ENCODE results near the gene CACNA1H.
"Not testable (repeated sequence)": the region's sequence is repeated elsewhere in the genome, so short reads cannot be mapped to it uniquely, and the experiment has no call there.

The CACNA1H gene

DNA sequence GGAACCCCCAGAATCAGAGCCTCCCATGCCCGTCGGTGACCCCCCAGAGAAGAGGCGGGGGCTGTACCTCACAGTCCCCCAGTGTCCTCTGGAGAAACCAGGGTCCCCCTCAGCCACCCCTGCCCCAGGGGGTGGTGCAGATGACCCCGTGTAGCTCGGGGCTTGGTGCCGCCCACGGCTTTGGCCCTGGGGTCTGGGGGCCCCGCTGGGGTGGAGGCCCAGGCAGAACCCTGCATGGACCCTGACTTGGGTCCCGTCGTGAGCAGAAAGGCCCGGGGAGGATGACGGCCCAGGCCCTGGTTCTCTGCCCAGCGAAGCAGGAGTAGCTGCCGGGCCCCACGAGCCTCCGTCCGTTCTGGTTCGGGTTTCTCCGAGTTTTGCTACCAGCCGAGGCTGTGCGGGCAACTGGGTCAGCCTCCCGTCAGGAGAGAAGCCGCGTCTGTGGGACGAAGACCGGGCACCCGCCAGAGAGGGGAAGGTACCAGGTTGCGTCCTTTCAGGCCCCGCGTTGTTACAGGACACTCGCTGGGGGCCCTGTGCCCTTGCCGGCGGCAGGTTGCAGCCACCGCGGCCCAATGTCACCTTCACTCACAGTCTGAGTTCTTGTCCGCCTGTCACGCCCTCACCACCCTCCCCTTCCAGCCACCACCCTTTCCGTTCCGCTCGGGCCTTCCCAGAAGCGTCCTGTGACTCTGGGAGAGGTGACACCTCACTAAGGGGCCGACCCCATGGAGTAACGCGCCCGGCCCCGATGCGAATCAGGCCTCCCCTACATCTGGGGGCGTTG lies 68.1 kb downstream of the CACNA1H start:
- TF ChIP-seq CTCF (IDR thresholded peaks at IDR 0.05; ENCODE audit: low read depth, low read length, missing control alignments) = no peak
- no peak overlapping the region for H3K4me3 ChIP-seq (ENCODE audit: low read depth, low read length)
- DNase-seq (ENCODE audit: low read depth) = no peak

GRCh38 chr16:1221628-1222552 lies 69.0 kb downstream of the CACNA1H start:
- H3K4me3 ChIP-seq (ENCODE audit: low read depth, low read length) = no peak overlapping the region
- DNase-seq (ENCODE audit: low read depth) = no peak
- TF ChIP-seq CTCF (IDR thresholded peaks at IDR 0.05; ENCODE audit: low read depth, low read length, missing control alignments) = no peak

- H3K4me3 ChIP-seq (ENCODE audit: low read depth, low read length) = no peak overlapping the region
- no peak for TF ChIP-seq CTCF (IDR thresholded peaks at IDR 0.05; ENCODE audit: low read depth, low read length, missing control alignments)
- DNase-seq (ENCODE audit: low read depth) = no peak
Observed at GRCh38 chr16:1222553-1223354, 69.8 kb downstream of the CACNA1H start.

DNA sequence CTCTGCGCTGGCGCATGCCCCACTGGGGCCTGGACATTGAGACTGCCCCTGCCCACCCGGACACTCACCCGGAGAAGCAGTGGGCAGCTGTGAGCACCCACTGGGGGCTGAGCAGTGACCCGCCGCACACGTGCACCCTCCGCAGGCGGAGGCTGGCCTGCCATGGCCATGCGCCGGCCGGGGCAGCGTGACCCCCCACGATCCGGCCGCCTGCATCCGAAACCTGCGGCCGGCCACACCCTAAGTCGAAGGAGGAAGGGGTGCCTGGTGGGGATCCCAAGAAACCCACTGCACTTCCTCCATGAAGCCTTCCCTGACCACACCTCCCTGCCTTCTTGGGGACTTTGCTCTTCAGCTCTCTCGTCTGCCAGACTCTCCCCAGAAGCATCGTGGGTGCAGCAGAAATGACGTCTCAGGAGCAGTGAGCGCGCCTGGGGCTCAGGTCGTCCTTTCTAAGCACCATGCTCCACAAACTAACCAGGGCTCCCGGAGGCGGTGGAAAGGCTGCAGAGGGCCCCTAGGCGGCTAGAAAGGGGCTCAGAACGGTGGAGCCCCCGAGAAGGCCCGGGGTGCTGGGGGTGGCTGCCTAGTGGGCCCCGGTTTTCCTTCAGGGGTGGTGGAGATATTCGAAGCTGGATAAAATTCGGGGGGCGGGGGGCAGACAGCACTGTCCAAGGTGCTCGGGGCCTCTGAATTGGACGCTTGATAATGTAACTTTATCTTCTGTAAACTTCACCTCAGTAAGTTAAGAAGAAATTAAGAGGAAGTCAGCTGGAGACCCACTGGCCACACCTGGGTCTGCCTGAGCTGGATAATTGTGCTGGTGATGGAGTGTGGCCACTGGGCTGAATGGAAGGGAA lies 70.7 kb downstream of the CACNA1H start:
- no peak for DNase-seq (ENCODE audit: low read depth)
- H3K4me3 ChIP-seq (ENCODE audit: low read depth, low read length) = no peak overlapping the region
- TF ChIP-seq CTCF (IDR thresholded peaks at IDR 0.05; ENCODE audit: low read depth, low read length, missing control alignments) = no peak

DNA sequence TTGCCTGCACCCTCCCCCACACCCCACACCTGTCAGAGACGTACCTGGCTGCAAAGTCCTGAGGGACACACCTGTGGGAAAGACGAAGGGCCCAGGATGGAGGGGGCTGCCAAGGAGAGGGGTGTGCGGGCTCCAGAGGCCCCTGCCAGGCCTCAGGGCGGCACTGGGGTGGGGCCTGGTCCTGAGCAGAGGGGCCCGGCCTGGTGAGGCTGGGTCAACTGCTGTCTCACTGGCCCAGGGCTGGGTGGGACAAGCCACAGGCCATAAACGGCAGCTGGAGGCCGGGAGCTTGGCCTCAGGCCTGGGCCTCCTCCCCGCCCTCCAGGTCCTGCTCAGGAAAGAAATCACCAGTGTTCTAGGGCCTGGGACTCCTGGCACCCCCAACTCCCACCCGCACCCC lies 71.7 kb downstream of the CACNA1H start:
- H3K4me3 ChIP-seq (ENCODE audit: low read depth, low read length) = no peak overlapping the region
- no peak for TF ChIP-seq CTCF (IDR thresholded peaks at IDR 0.05; ENCODE audit: low read depth, low read length, missing control alignments)
- DNase-seq (ENCODE audit: low read depth) = no peak

DNA sequence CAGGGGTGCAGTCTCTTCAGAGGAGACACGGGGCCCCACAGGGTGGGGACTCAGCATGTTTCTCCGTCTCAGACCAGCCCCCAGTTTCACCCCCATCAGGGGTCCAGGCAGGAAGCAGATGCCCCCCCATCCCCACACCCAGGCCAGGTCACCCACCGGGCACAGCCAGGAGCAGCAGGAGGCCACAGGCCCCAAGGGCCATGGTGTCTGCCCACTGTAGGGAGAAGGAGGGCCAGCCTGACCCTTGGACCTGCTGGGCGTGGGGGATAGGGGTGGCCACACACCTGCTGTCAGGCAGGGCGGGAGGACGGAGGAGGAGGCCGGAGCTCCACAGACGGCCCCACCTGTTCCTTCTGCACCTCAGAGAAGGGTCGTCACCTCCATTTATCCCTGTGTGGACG lies 72.1 kb downstream of the CACNA1H start, which contains the start of gene TPSG1:
TPSG1 (minus strand) TSS at position 218 of the 401 bp plus-strand sequence; CDS start at position 202, 16 bp downstream.
- DNase-seq (ENCODE audit: low read depth) = no peak
- H3K4me3 ChIP-seq (ENCODE audit: low read depth, low read length) = no peak within 1 kb of the TSS
- TF ChIP-seq CTCF (IDR thresholded peaks at IDR 0.05; ENCODE audit: low read depth, low read length, missing control alignments) = no peak

DNA sequence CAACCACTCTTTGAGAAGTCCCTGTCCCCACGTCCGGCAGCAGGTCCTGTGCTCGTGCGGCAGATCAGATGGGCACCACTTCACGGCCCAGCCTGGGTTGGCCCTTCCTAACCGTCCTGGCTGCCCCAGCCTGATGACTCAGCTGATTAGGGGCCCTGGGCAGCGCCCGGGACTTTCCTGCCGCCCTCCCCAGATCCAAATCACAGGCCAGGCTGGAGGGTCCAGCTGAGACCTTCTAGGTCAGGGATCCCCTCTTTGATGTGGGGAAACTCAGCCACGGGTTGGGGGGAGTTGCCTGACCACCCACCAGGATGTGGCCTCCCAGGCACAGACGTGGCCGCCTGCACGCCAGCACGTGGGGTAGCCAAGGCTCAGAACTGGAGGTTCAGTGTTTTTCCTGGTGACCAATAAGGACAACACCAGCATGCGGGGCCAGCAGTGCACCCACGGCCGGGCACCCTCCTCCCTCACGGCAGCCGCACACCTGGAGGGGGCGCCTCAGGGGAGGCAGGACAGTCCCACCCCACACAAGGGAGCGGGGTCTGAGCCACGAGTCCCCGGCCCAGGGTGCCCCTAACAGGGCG lies 72.9 kb downstream of the CACNA1H start:
- DNase-seq (ENCODE audit: low read depth); H3K4me3 ChIP-seq (ENCODE audit: low read depth, low read length): not testable (repeated sequence)

DNA sequence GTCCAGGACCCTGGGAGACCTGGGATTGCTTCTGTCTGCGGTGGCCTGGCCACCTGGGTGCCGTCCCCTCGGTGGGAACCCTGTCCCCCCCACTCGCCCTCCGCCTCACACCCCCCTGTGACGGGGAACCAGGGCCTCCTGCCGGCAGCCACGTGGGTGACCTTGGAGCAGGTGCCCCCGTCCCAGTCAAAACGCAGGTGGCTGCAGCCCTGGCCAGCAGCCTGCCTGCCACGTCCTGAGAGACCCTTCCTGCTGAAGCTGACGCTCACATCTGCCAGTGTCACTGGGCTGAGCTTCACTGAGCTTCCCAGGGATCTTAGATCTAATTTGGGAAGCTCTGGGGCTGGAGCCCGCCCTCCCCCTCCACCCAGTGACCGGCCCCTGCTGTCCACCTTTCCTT lies 73.8 kb downstream of the CACNA1H start:
- DNase-seq (ENCODE audit: low read depth); H3K4me3 ChIP-seq (ENCODE audit: low read depth, low read length): not testable (repeated sequence)

- not testable (repeated sequence) for H3K4me3 ChIP-seq (ENCODE audit: low read depth, low read length); DNase-seq (ENCODE audit: low read depth)
Observed at GRCh38 chr16:1228227-1228626, 75.3 kb downstream of the CACNA1H start.

All from GM12864 (cell line).